HepG2 (cell line): Measurements from ENCODE around the gene POLR3K. TPM values are rescaled to one million over a fixed set of nuclear protein-coding genes. Genes with fewer than 3 reads are reported as not detected.
A peak's percentile ranks its signal among the peaks of the same experiment; 100 is the strongest.

ENCODE experiments used
- ASH2L ChIP-seq: fragments of 300-600, 200-600 bp; sonication (generic); IDR thresholded peaks from 2 replicates; pipeline ENCODE4 v1.7.0; 2017; ENCODE audit warnings: low read depth, mild to moderate bottlenecking, moderate library complexity, mixed read lengths, low read length; ENCODE audit not compliant: insufficient read length
- GLMP ChIP-seq: sonication (generic); formaldehyde crosslinking; IDR thresholded peaks from 2 replicates; pipeline ENCODE4 v1.9.0; 2021; ENCODE audit warnings: missing genetic modification reagents, mild to moderate bottlenecking, borderline replicate concordance
- HBP1 ChIP-seq: IDR thresholded peaks from 2 replicates; pipeline ENCODE4 v1.6.1; 2016; ENCODE audit warnings: low read depth, control low read depth
- HMGXB4 ChIP-seq, 2 experiments: sonication (generic) in 1 of 2; formaldehyde crosslinking in 1 of 2; IDR thresholded peaks; 2 replicates each; pipeline versions ENCODE4 v1.4.0 to v1.6.1; 2018 to 2020; ENCODE audit warnings: missing genetic modification reagents in 2 of 2, borderline replicate concordance in 1 of 2, low read depth in 1 of 2, mild to moderate bottlenecking in 1 of 2, missing biosample characterization in 1 of 2
- KAT8 ChIP-seq: IDR thresholded peaks from 2 replicates; pipeline ENCODE4 v1.6.1; 2016; ENCODE audit warnings: missing genetic modification reagents, missing compliant biosample characterization
- KDM1A ChIP-seq: IDR thresholded peaks from 2 replicates; pipeline ENCODE4 v1.6.1; 2016; ENCODE audit warnings: missing compliant biosample characterization
- NR2F1 ChIP-seq, 2 experiments: fragments of 450-650 bp in 1 of 2; formaldehyde crosslinking in 1 of 2; IDR thresholded peaks; 2 replicates each; pipeline versions ENCODE4 v1.5.0 to v1.6.1; 2016 to 2020; ENCODE audit warnings: mild to moderate bottlenecking in 1 of 2, missing compliant biosample characterization in 1 of 2, missing genetic modification reagents in 1 of 2, moderate library complexity in 1 of 2
- PATZ1 ChIP-seq: sonication (generic); formaldehyde crosslinking; IDR thresholded peaks from 2 replicates; pipeline ENCODE4 v1.4.0; 2020; ENCODE audit warnings: missing genetic modification reagents
- PCBP2 ChIP-seq: fragments of 200-400 bp; formaldehyde crosslinking; optimal IDR thresholded peaks from 2 replicates; pipeline ENCODE3; 2018; ENCODE audit warnings: low read length, low read depth; ENCODE audit not compliant: poor library complexity, severe bottlenecking
- RFXAP ChIP-seq: sonication (generic); formaldehyde crosslinking; IDR thresholded peaks from 2 replicates; pipeline ENCODE4 v1.4.0; 2020; ENCODE audit warnings: missing genetic modification reagents, borderline replicate concordance
- ZNF431 ChIP-seq: sonication (generic); formaldehyde crosslinking; IDR thresholded peaks from 2 replicates; pipeline ENCODE4 v1.9.0; 2022; ENCODE audit warnings: missing genetic modification reagents, low read depth, mild to moderate bottlenecking, borderline replicate concordance
- ZNF547 ChIP-seq: sonication (generic); formaldehyde crosslinking; IDR thresholded peaks from 2 replicates; pipeline ENCODE4 v1.5.1; 2020; ENCODE audit warnings: mild to moderate bottlenecking, missing genetic modification reagents
- ZNF687 ChIP-seq: sonication (generic); formaldehyde crosslinking; IDR thresholded peaks from 2 replicates; pipeline ENCODE4 v1.5.1; 2020; ENCODE audit warnings: mild to moderate bottlenecking, missing genetic modification reagents, moderate library complexity
- ZNF7 ChIP-seq: IDR thresholded peaks from 2 replicates; pipeline ENCODE4 v1.6.1; 2016; ENCODE audit warnings: missing biosample characterization, missing genetic modification reagents
- ZNF749 ChIP-seq: sonication (generic); formaldehyde crosslinking; IDR thresholded peaks from 2 replicates; pipeline ENCODE4 v1.8.0; 2022; ENCODE audit warnings: mild to moderate bottlenecking, missing genetic modification reagents, moderate library complexity, borderline replicate concordance
- ZNF788 ChIP-seq: sonication (generic); formaldehyde crosslinking; IDR thresholded peaks from 2 replicates; pipeline ENCODE4 v1.5.0; 2020; ENCODE audit warnings: mild to moderate bottlenecking, missing genetic modification reagents, borderline replicate concordance
- ZNF883 ChIP-seq: sonication (generic); formaldehyde crosslinking; IDR thresholded peaks from 2 replicates; pipeline ENCODE4 v1.5.1; 2020; ENCODE audit warnings: mild to moderate bottlenecking, missing genetic modification reagents; ENCODE audit errors: not compliant biosample characterization
- polyA plus RNA-seq, 8 experiments: library from polyadenylated mRNA; depleted of rRNA in 3 of 8; stranded (reverse) in 7 of 8; unstranded in 1 of 8; fragments of >200 nt; fragmentation: Illumina TruSeq in 4 of 8; extraction: Trizol in 4 of 8; gene quantifications; 2 replicates each; pipeline versions ENCODE4 v1.2.1 to v1.2.3, GENCODE V29; 2011 to 2016; ENCODE audit warnings: low read depth in 4 of 8, missing spikeins in 1 of 8, mixed read lengths in 1 of 8; ENCODE audit not compliant: insufficient read depth in 1 of 8
- total RNA-seq, 5 experiments: library from RNA; depleted of rRNA; stranded (reverse); fragments of >200 nt; fragmentation: Illumina TruSeq; extraction: Trizol; gene quantifications; 2 replicates each; pipeline ENCODE4 v1.2.3, GENCODE V29; 2016; ENCODE audit warnings: low read depth in 1 of 5

The POLR3K gene
- total and polyA plus RNA-seq, 2 of the 13 experiments (the other 11 are each of a cell fraction or from before 2014, with no cell fraction given), result 14.8 to 18.8 TPM

- TF ChIP-seq HMGXB4 (CRISPR knock-in tag; IDR thresholded peaks at IDR 0.05; ENCODE audit: borderline replicate concordance in 1 of 2, low read depth in 1 of 2), result 0 out of 4 replicates have a peak, but pooled peaks of 1 of the 2 experiments have one; percentile 37
- TF ChIP-seq ZNF547 (CRISPR knock-in tag), result no peak
- no peak for TF ChIP-seq ZNF883 (CRISPR knock-in tag)
- peak; percentile 86; the same call in 1 of the 2 replicates for TF ChIP-seq ZNF749 (CRISPR knock-in tag)
- no peak; the same call in 1 of the 2 replicates for TF ChIP-seq ZNF431 (CRISPR knock-in tag)
- TF ChIP-seq PATZ1 (CRISPR knock-in tag), result peak; percentile 97
- TF ChIP-seq ZNF788 (CRISPR knock-in tag), result no peak
- peak; percentile 41 for TF ChIP-seq KAT8 (CRISPR knock-in tag)
- 0 out of 2 replicates have a peak, but pooled peaks have one; percentile 41 for TF ChIP-seq HBP1
- no peak for TF ChIP-seq PCBP2
- TF ChIP-seq GLMP (CRISPR knock-in tag), result no peak
- TF ChIP-seq ZNF7, result no peak
- TF ChIP-seq ZNF687, result peak; percentile 72
- no peak for TF ChIP-seq NR2F1 (CRISPR knock-in tag; IDR thresholded peaks at IDR 0.05)
- TF ChIP-seq KDM1A (CRISPR knock-in tag), result no peak
- no peak for TF ChIP-seq ASH2L
- peak; percentile 58; the same call in 1 of the 2 replicates for TF ChIP-seq RFXAP (CRISPR knock-in tag)
Observed at GRCh38 chr16:77807-78443, 24.5 kb upstream of the POLR3K start, which contains the start of gene MPG (continued).
